ENCODE results near the gene LST1. TPM values are rescaled to one million over a fixed set of nuclear protein-coding genes. Genes with fewer than 3 reads are reported as not detected.

The LST1 gene
- polyA plus RNA-seq, 1 donor from 2014 or later, result 20.5 TPM

GRCh38 chr6:31574106-31575061 lies 11.7 kb upstream of the LST1 start:
- Mint-ChIP-seq H3K9me3 (no peaks in the 10 kb centered on the region), H3K4me1 (peaks cover 34 to 78% (median 74%) of the 10 kb centered on the region in 3 donors), H3K36me3 (peaks cover 3% of the 10 kb centered on the region)

GRCh38 chr6:31575335-31575901 lies 10.7 kb upstream of the LST1 start, which contains the start of gene TNF:
Gene TNF, plus strand, starts transcription at chr6:31575565. Its CDS starts 177 bp downstream, at chr6:31575742.
- H3K27ac Mint-ChIP-seq, result peak within 1 kb of the TSS; percentile 92 to 100 (median 98)
- H3K27me3 Mint-ChIP-seq, result peaks cover 1% of the 10 kb centered on the region
- peak within 1 kb of the TSS; percentile 93 to 99 (median 97) for H3K4me3 Mint-ChIP-seq
- peaks cover 28 to 72% (median 70%) of the 10 kb centered on the region in 3 donors for H3K4me1 Mint-ChIP-seq
- no peaks in the 10 kb centered on the region for H3K9me3 Mint-ChIP-seq
- H3K36me3 Mint-ChIP-seq, result peaks cover 4% of the 10 kb centered on the region

More at GRCh38 chr6:31574106-31575061, 11.7 kb upstream of the LST1 start:
- Mint-ChIP-seq H3K27me3 (peaks cover 1% of the 10 kb centered on the region), H3K4me3 (peak overlapping the region; percentile 93 to 99 (median 97)), H3K27ac (peak overlapping the region; percentile 92 to 100 (median 98))

- peak overlapping the region; percentile 93 to 99 (median 97) for H3K4me3 Mint-ChIP-seq
- peaks cover 9% of the 10 kb centered on the region for H3K36me3 Mint-ChIP-seq
- H3K9me3 Mint-ChIP-seq, result no peaks in the 10 kb centered on the region
- H3K4me1 Mint-ChIP-seq, result peaks cover 30 to 69% (median 67%) of the 10 kb centered on the region in 3 donors
- peak overlapping the region; percentile 92 to 98 (median 95) for H3K27ac Mint-ChIP-seq
- H3K27me3 Mint-ChIP-seq, result peaks cover 1% of the 10 kb centered on the region
These were observed 10.0 kb upstream of the LST1 start for GRCh38 chr6:31575952-31576685.

GRCh38 chr6:31576897-31577578 lies 9.0 kb upstream of the LST1 start:
- Mint-ChIP-seq H3K4me1 (peaks cover 35 to 60% (median 60%) of the 10 kb centered on the region in 3 donors), H3K36me3 (peaks cover 10% of the 10 kb centered on the region), H3K4me3 (peak overlapping the region; percentile 93 to 99 (median 97)), H3K27ac (peak overlapping the region; percentile 92 to 98 (median 95)), H3K27me3 (peaks cover 1% of the 10 kb centered on the region), H3K9me3 (no peaks in the 10 kb centered on the region)

GRCh38 chr6:31577579-31577966 lies 8.5 kb upstream of the LST1 start:
- Mint-ChIP-seq H3K9me3 (no peaks in the 10 kb centered on the region), H3K27me3 (peaks cover 1% of the 10 kb centered on the region), H3K4me1 (peaks cover 37 to 60% (median 57%) of the 10 kb centered on the region in 3 donors), H3K36me3 (peaks cover 10% of the 10 kb centered on the region), H3K27ac (peak overlapping the region; percentile 92 to 95 (median 93)), H3K4me3 (peak overlapping the region; percentile 93 to 99 (median 97))

- H3K27me3 Mint-ChIP-seq, result peaks cover 1% of the 10 kb centered on the region
- H3K36me3 Mint-ChIP-seq, result peaks cover 10% of the 10 kb centered on the region
- no peaks in the 10 kb centered on the region for H3K9me3 Mint-ChIP-seq
These were observed 7.6 kb upstream of the LST1 start for GRCh38 chr6:31578184-31579118.

GRCh38 chr6:31579119-31579505 lies 7.0 kb upstream of the LST1 start:
- Mint-ChIP-seq H3K27me3 (peaks cover 1% of the 10 kb centered on the region), H3K9me3 (no peaks in the 10 kb centered on the region), H3K4me1 (peaks cover 40 to 56% (median 52%) of the 10 kb centered on the region in 3 donors), H3K4me3 (peak overlapping the region; percentile 93 to 100 (median 98)), H3K36me3 (peaks cover 10% of the 10 kb centered on the region), H3K27ac (peak overlapping the region; percentile 90 to 100 (median 96))

More at GRCh38 chr6:31578184-31579118, 7.6 kb upstream of the LST1 start:
- Mint-ChIP-seq H3K4me3 (peak overlapping the region; percentile 93 to 100 (median 98)), H3K27ac (peak overlapping the region; percentile 90 to 100 (median 96)), H3K4me1 (peaks cover 41 to 57% (median 55%) of the 10 kb centered on the region in 3 donors)

- Mint-ChIP-seq H3K27me3 (no peaks in the 10 kb centered on the region), H3K4me1 (peaks cover 40 to 55% (median 52%) of the 10 kb centered on the region in 3 donors), H3K27ac (peak overlapping the region; percentile 96 to 100 (median 99)), H3K9me3 (no peaks in the 10 kb centered on the region), H3K4me3 (peak overlapping the region; percentile 93 to 100 (median 98)), H3K36me3 (peaks cover 10% of the 10 kb centered on the region)
These were observed 6.3 kb upstream of the LST1 start for GRCh38 chr6:31579546-31580437.

GRCh38 chr6:31580438-31580740 lies 5.7 kb upstream of the LST1 start:
- peaks cover 39 to 54% (median 50%) of the 10 kb centered on the region in 3 donors for H3K4me1 Mint-ChIP-seq
- H3K36me3 Mint-ChIP-seq, result peaks cover 10% of the 10 kb centered on the region
- H3K4me3 Mint-ChIP-seq, result peak overlapping the region; percentile 93 to 100 (median 98)

GRCh38 chr6:31580807-31581433 lies 5.2 kb upstream of the LST1 start:
- peaks cover 10% of the 10 kb centered on the region for H3K36me3 Mint-ChIP-seq
- peaks cover 41 to 55% (median 52%) of the 10 kb centered on the region in 3 donors for H3K4me1 Mint-ChIP-seq
- H3K27me3 Mint-ChIP-seq, result no peaks in the 10 kb centered on the region
- no peaks in the 10 kb centered on the region for H3K9me3 Mint-ChIP-seq
- H3K4me3 Mint-ChIP-seq, result peak overlapping the region; percentile 93 to 100 (median 98)
- peak overlapping the region; percentile 96 to 100 (median 99) for H3K27ac Mint-ChIP-seq

More at GRCh38 chr6:31580438-31580740, 5.7 kb upstream of the LST1 start:
- no peaks in the 10 kb centered on the region for H3K9me3 Mint-ChIP-seq
- no peaks in the 10 kb centered on the region for H3K27me3 Mint-ChIP-seq
- peak overlapping the region; percentile 96 to 100 (median 99) for H3K27ac Mint-ChIP-seq

- Mint-ChIP-seq H3K9me3 (no peaks in the 10 kb centered on the region), H3K4me3 (peak overlapping the region; percentile 93 to 100 (median 98)), H3K36me3 (peaks cover 7% of the 10 kb centered on the region), H3K27ac (peak overlapping the region; percentile 96 to 100 (median 99)), H3K4me1 (peaks cover 47 to 57% (median 56%) of the 10 kb centered on the region in 3 donors), H3K27me3 (no peaks in the 10 kb centered on the region)
These were observed 4.4 kb upstream of the LST1 start for GRCh38 chr6:31581434-31582229.

Data from IgD-negative memory B cell (primary cell).